GM23248 (cell line): ENCODE measurements around the gene ENOSF1. TPM values are rescaled to one million over a fixed set of nuclear protein-coding genes. Genes with fewer than 3 reads are reported as not detected.

Experiments
- DNase-seq: peaks from one replicate; pipeline ENCODE4 v3.0.0-alpha.2; 2015
- H2AFZ ChIP-seq: fragments of 200-600 bp; sonication (generic); 2 replicates; pipeline ENCODE4 v1.6.1; 2016; ENCODE audit warnings: antibody characterized with exemption
- H3F3A ChIP-seq: fragments of 200-600 bp; sonication (generic); 2 replicates; pipeline ENCODE4 v1.6.1; 2016; ENCODE audit warnings: mild to moderate bottlenecking, antibody characterized with exemption, mixed run types; ENCODE audit not compliant: insufficient read depth
- H3K27ac ChIP-seq: fragments of 200-600 bp; sonication (generic); 2 replicates; pipeline ENCODE4 v1.5.1; 2016; ENCODE audit warnings: mild to moderate bottlenecking
- H3K27me3 ChIP-seq: fragments of 200-600 bp; sonication (generic); replicated peaks from 2 replicates; pipeline ENCODE4 v1.6.1; 2016; ENCODE audit warnings: mild to moderate bottlenecking; ENCODE audit not compliant: insufficient read depth
- H3K36me3 ChIP-seq: fragments of 200-600 bp; sonication (generic); 2 replicates; pipeline ENCODE4 v1.6.1; 2016; ENCODE audit warnings: low read depth, mild to moderate bottlenecking
- H3K4me1 ChIP-seq: fragments of 200-600 bp; sonication (generic); 2 replicates; pipeline ENCODE4 v1.6.1; 2016; ENCODE audit warnings: mild to moderate bottlenecking; ENCODE audit not compliant: insufficient read depth
- H3K4me2 ChIP-seq: fragments of 200-600 bp; sonication (generic); one replicate; pipeline ENCODE4 v1.6.1; 2016; ENCODE audit warnings: mild to moderate bottlenecking; ENCODE audit not compliant: unreplicated experiment
- H3K4me3 ChIP-seq: fragments of 200-600 bp; sonication (generic); 2 replicates; pipeline ENCODE4 v1.5.1; 2016; ENCODE audit warnings: mild to moderate bottlenecking
- H3K79me2 ChIP-seq: fragments of 200-600 bp; sonication (generic); 2 replicates; pipeline ENCODE4 v1.6.1; 2016; ENCODE audit warnings: mild to moderate bottlenecking; ENCODE audit not compliant: insufficient read depth
- H3K9ac ChIP-seq: fragments of 200-600 bp; sonication (generic); 2 replicates; pipeline ENCODE4 v1.6.1; 2016; ENCODE audit warnings: mild to moderate bottlenecking
- H3K9me2 ChIP-seq: fragments of 200-600 bp; sonication (generic); 2 replicates; pipeline ENCODE4 v1.6.1; 2016; ENCODE audit warnings: mixed run types, mild to moderate bottlenecking, moderate library complexity; ENCODE audit not compliant: insufficient read depth
- H3K9me3 ChIP-seq: fragments of 200-600 bp; sonication (generic); one replicate; pipeline ENCODE4 v1.6.1; 2017; ENCODE audit warnings: low read depth
- H4K20me1 ChIP-seq: fragments of 200-600 bp; sonication (generic); 2 replicates; pipeline ENCODE4 v1.6.0; 2016; ENCODE audit not compliant: insufficient read depth
- EZH2 ChIP-seq: fragments of 200-600 bp; sonication (generic); IDR thresholded peaks from 2 replicates; pipeline ENCODE4 v1.6.1; 2018; ENCODE audit warnings: antibody characterized with exemption, mild to moderate bottlenecking; ENCODE audit not compliant: insufficient read depth, poor library complexity, severe bottlenecking
- EZH2phosphoT487 ChIP-seq: fragments of 200-600 bp; sonication (generic); IDR thresholded peaks from 2 replicates; pipeline ENCODE4 v1.6.1; 2018; ENCODE audit warnings: antibody characterized with exemption, moderate library complexity, mild to moderate bottlenecking, low read depth; ENCODE audit not compliant: insufficient read depth
- WGBS, 2 experiments: methylation state at CpG; one replicate each; pipeline ENCODE4 v1.1.6; 2015 to 2017; ENCODE audit warnings: low lambda C conversion rate in 2 of 2, low coverage in 1 of 2; ENCODE audit errors: missing lambda C conversion rate in 2 of 2; 5-methylcytosine and 5-hydroxymethylcytosine counted together
- in situ Hi-C: fragments of 300-500 bp; cut with MboI; formaldehyde crosslinking; loops from 2 replicates; pipeline ENCODE4 v1.15.0; 2020
- polyA plus RNA-seq: library from polyadenylated mRNA; unstranded; fragments of >200 nt; fragmentation: Nextera tagmentation; extraction: Ambion mirVana; gene quantifications from 2 replicates; pipeline ENCODE4 v1.2.1, GENCODE V29; 2016
- total RNA-seq: library from RNA; depleted of rRNA; stranded (reverse); fragments of >200 nt; shearing (Covaris generic); gene quantifications from 2 replicates; pipeline ENCODE4 v1.2.3, GENCODE V29; 2014

The ENOSF1 gene
- total and polyA plus RNA-seq, 2 experiments from 2014 or later = 17.5 to 20.0 TPM

DNA sequence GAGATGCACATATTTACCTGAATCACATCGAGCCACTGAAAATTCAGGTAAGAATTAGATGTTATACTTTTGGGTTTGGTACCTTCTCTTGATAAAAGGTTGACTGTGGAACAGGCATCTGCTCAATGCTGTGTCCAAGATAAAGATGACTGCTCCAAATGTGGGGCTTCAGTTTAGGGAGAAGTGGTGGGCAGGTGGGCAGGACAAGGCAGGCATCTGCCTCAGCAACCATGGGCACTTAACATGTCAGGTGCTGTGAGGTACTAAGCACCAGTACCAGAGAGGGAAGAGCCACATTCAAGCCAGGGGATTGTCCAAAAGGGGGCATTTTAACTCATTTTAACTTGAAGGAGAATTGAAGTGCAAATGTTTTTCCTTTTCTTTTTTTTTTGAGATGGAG is 41.0 kb downstream of the ENOSF1 start:
- TF ChIP-seq EZH2phosphoT487 = no peak
- no peak for TF ChIP-seq EZH2
- H3K9me2 ChIP-seq = no peaks in the 10 kb centered on the region
- 93 to 97% methylated on average over 1 of the region's 1 CpG for WGBS, 2 experiments
- H3K27me3 ChIP-seq = no peaks in the 10 kb centered on the region
- peaks cover 22% of the 10 kb centered on the region for H3K36me3 ChIP-seq
- H3K4me3 ChIP-seq = no peak overlapping the region
- no peak overlapping the region for H3K27ac ChIP-seq
- no peaks in the 10 kb centered on the region for H3K4me1 ChIP-seq
- in situ Hi-C loops = no loop called here
- DNase-seq = no peak
- H3K79me2 ChIP-seq = peaks cover 4% of the 10 kb centered on the region
- H3K9ac ChIP-seq = no peak overlapping the region
- H3F3A ChIP-seq = peaks cover 11% of the 10 kb centered on the region
- no peak overlapping the region for H3K4me2 ChIP-seq
- no peaks in the 10 kb centered on the region for H4K20me1 ChIP-seq
- no peaks in the 10 kb centered on the region for H3K9me3 ChIP-seq
- no peak overlapping the region for H2AFZ ChIP-seq

DNA sequence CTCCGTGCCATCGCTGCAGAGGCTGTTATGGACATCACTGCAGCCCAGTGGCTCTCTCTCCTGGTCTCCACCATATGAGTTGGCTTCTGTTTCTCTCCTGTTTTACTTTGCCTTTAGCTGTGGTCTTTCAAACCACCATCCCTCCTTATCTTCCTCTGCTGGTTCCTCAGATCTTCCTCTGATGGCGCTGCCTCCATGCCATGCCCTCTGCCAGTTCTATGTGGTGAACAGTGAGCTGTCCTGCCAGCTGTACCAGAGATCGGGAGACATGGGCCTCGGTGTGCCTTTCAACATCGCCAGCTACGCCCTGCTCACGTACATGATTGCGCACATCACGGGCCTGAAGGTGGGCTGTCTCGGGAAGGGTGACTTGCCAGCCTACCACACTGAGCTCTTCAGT is 41.9 kb downstream of the ENOSF1 start:
- peaks cover 9% of the 10 kb centered on the region for H3K79me2 ChIP-seq
- peaks cover 11% of the 10 kb centered on the region for H3F3A ChIP-seq
- H3K4me3 ChIP-seq = no peak overlapping the region
- no peaks in the 10 kb centered on the region for H3K4me1 ChIP-seq
- H3K27ac ChIP-seq = no peak overlapping the region
- no peaks in the 10 kb centered on the region for H3K9me2 ChIP-seq
- no peak for TF ChIP-seq EZH2phosphoT487
- no peak for TF ChIP-seq EZH2
- H3K9ac ChIP-seq = no peak overlapping the region
- in situ Hi-C loops = no loop called here
- H2AFZ ChIP-seq = no peak overlapping the region
- no peaks in the 10 kb centered on the region for H3K27me3 ChIP-seq
- peaks cover 22% of the 10 kb centered on the region for H3K36me3 ChIP-seq
- no peak for DNase-seq
- H3K4me2 ChIP-seq = no peak overlapping the region
- H4K20me1 ChIP-seq = no peaks in the 10 kb centered on the region
- WGBS, 2 experiments = 98% methylated on average over 11 of the region's 11 CpGs
- no peaks in the 10 kb centered on the region for H3K9me3 ChIP-seq

DNA sequence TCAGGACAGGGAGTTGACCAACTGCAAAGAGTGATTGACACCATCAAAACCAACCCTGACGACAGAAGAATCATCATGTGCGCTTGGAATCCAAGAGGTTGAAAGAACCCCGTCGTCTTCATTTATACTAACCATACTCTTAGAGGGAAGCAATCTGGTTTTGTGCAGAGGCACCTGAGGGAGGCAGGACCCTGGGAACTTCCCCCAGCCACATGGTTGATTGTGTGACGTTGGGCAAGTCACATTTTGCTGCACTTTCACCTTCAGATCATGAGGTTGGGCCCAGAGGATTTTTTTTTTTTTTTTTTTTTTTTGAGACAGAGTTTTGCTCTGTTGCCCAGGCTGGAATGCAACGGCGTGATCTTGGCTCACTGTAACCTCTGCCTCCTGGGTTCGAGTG is 43.4 kb downstream of the ENOSF1 start:
- peaks cover 9% of the 10 kb centered on the region for H3K79me2 ChIP-seq
- H3K9ac ChIP-seq = no peak overlapping the region
- H3K4me2 ChIP-seq = no peak overlapping the region
- no peak for DNase-seq
- in situ Hi-C loops = no loop called here
- H3K9me3 ChIP-seq = no peaks in the 10 kb centered on the region
- peaks cover 21% of the 10 kb centered on the region for H3K36me3 ChIP-seq
- no peak overlapping the region for H3K4me3 ChIP-seq
- TF ChIP-seq EZH2phosphoT487 = no peak
- TF ChIP-seq EZH2 = no peak
- H2AFZ ChIP-seq = no peak overlapping the region
- H3K9me2 ChIP-seq = no peaks in the 10 kb centered on the region
- no peaks in the 10 kb centered on the region for H3K27me3 ChIP-seq
- WGBS, 2 experiments = 98% methylated on average over 8 of the region's 8 CpGs
- no peak overlapping the region for H3K27ac ChIP-seq
- H3K4me1 ChIP-seq = no peaks in the 10 kb centered on the region
- H3F3A ChIP-seq = peaks cover 3% of the 10 kb centered on the region; the same call in 1 of the 2 replicates
- no peaks in the 10 kb centered on the region for H4K20me1 ChIP-seq

DNA sequence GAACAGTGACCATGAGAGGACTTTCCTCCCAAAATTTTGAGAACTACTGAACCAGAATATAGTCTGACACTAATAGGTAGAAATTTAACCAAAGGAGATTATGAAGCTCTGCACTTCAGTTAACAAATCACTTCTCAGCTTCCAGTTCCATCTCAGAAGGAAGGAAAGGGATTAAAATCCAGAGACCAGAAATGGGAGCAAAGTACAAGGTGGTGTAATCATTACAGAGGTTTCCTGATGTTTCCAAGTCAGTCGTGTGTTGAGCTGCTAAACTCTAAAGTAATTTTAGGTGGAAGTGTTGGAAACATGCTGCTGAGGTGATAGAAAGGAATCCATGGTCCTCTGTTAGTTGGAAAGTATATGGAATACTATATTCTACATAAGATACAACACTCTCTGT is 44.2 kb downstream of the ENOSF1 start:
- Histone ChIP-seq H3K4me2 (no peak overlapping the region), H2AFZ (no peak overlapping the region), H3K27me3 (no peaks in the 10 kb centered on the region), H3K9me3 (no peaks in the 10 kb centered on the region), H3K27ac (no peak overlapping the region), H3K9ac (no peak overlapping the region), H3K79me2 (peaks cover 9% of the 10 kb centered on the region), H3F3A (peaks cover 3% of the 10 kb centered on the region; the same call in 1 of the 2 replicates), H3K4me3 (no peak overlapping the region), H3K4me1 (no peaks in the 10 kb centered on the region), H4K20me1 (no peaks in the 10 kb centered on the region), H3K9me2 (no peaks in the 10 kb centered on the region), H3K36me3 (peaks cover 15% of the 10 kb centered on the region)
- in situ Hi-C loops = no loop called here
- WGBS, 2 experiments = 44 to 59% methylated on average over 1 of the region's 1 CpG
- TF ChIP-seq EZH2phosphoT487 (no peak), EZH2 (no peak)
- DNase-seq = no peak

DNA sequence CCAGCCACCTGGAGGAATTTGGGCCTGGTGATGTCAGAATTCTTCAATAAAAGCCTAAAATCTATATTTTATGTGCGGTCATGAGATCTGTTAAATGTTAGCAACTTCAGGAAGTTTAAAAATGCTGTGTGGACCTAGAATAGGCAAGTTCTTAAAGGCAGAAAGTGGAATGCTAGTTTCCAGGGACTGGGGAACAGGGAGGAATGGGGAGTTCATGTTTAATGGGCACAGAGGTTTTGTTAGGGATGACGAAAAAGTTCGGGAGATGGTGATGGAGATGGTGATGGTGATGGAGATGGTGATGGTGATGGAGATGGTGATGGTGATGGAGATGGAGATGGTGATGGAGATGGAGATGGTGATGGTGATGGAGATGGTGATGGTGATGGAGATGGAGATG is 45.8 kb downstream of the ENOSF1 start:
- WGBS, 2 experiments = 97% methylated on average over 3 of the region's 3 CpGs
- no peak overlapping the region for H3K4me2 ChIP-seq
- no peaks in the 10 kb centered on the region for H3K27me3 ChIP-seq
- no peak overlapping the region for H2AFZ ChIP-seq
- H3K4me3 ChIP-seq = no peak overlapping the region
- H3K79me2 ChIP-seq = peaks cover 9% of the 10 kb centered on the region
- H3K9ac ChIP-seq = no peak overlapping the region
- no peaks in the 10 kb centered on the region for H3K9me3 ChIP-seq
- no peaks in the 10 kb centered on the region for H3K4me1 ChIP-seq
- in situ Hi-C loops = no loop called here
- no peak for TF ChIP-seq EZH2phosphoT487
- TF ChIP-seq EZH2 = no peak
- no peaks in the 10 kb centered on the region for H3F3A ChIP-seq
- no peaks in the 10 kb centered on the region for H3K9me2 ChIP-seq
- no peak overlapping the region for H3K27ac ChIP-seq
- H4K20me1 ChIP-seq = no peaks in the 10 kb centered on the region
- no peak for DNase-seq
- no peaks in the 10 kb centered on the region; the same call in 1 of the 2 replicates for H3K36me3 ChIP-seq
